Mucosa of stomach (tissue), 1 donor: ENCODE data around the gene SPECC1.
"Not testable (repeated sequence)": the region's sequence is repeated elsewhere in the genome, so short reads cannot be mapped to it uniquely, and the experiment has no call there.

Experiments
- H3K27me3 ChIP-seq: one replicate; pipeline ENCODE4 v1.7.0; 2013; ENCODE audit warnings: mild to moderate bottlenecking, low read length; ENCODE audit not compliant: control insufficient read depth, insufficient read depth
- H3K36me3 ChIP-seq: one replicate; pipeline ENCODE4 v1.7.0; 2013; ENCODE audit warnings: low read length; ENCODE audit not compliant: control insufficient read depth, insufficient read depth
- H3K4me1 ChIP-seq: one replicate; pipeline ENCODE4 v1.7.0; 2013; ENCODE audit warnings: mild to moderate bottlenecking, low read length; ENCODE audit not compliant: control insufficient read depth, insufficient read depth
- H3K4me3 ChIP-seq: one replicate; pipeline ENCODE4 v1.7.0; 2013; ENCODE audit warnings: low read length
- H3K9ac ChIP-seq: one replicate; pipeline ENCODE4 v1.7.0; 2013; ENCODE audit warnings: mild to moderate bottlenecking, low read length, moderate library complexity
- H3K9me3 ChIP-seq: one replicate; pipeline ENCODE4 v1.7.0; 2013; ENCODE audit warnings: mild to moderate bottlenecking, low read length, moderate library complexity; ENCODE audit not compliant: control insufficient read depth
- donor health status: Pancreatic carcinoma.

Gene SPECC1

GRCh38 chr17:20257798-20258197, 248.6 kb downstream of the SPECC1 start:
- Histone ChIP-seq H3K27me3 (no peaks in the 10 kb centered on the region), H3K4me1 (no peaks in the 10 kb centered on the region), H3K36me3 (no peaks in the 10 kb centered on the region), H3K9me3 (no peaks in the 10 kb centered on the region), H3K4me3 (no peak overlapping the region), H3K9ac (no peak overlapping the region)

- H3K9me3 ChIP-seq: no peaks in the 10 kb centered on the region
- H3K4me1 ChIP-seq: no peaks in the 10 kb centered on the region
- H3K9ac ChIP-seq: no peak overlapping the region
- H3K27me3 ChIP-seq: no peaks in the 10 kb centered on the region
- no peak overlapping the region for H3K4me3 ChIP-seq
- no peaks in the 10 kb centered on the region for H3K36me3 ChIP-seq
Observed at GRCh38 chr17:20259668-20260067, 250.5 kb downstream of the SPECC1 start.

GRCh38 chr17:20260268-20260667, 251.1 kb downstream of the SPECC1 start:
- Histone ChIP-seq H3K4me3 (no peak overlapping the region), H3K36me3 (no peaks in the 10 kb centered on the region), H3K27me3 (no peaks in the 10 kb centered on the region), H3K9me3 (no peaks in the 10 kb centered on the region), H3K4me1 (no peaks in the 10 kb centered on the region), H3K9ac (no peak overlapping the region)

- no peak overlapping the region for H3K9ac ChIP-seq
Observed at GRCh38 chr17:20262226-20263114, 253.3 kb downstream of the SPECC1 start.

GRCh38 chr17:20263115-20263433, 253.9 kb downstream of the SPECC1 start:
- H3K36me3 ChIP-seq, H3K9ac ChIP-seq, H3K27me3 ChIP-seq, H3K4me3 ChIP-seq, H3K9me3 ChIP-seq, H3K4me1 ChIP-seq: not testable (repeated sequence)

More at GRCh38 chr17:20262226-20263114, 253.3 kb downstream of the SPECC1 start:
- Histone ChIP-seq H3K4me1 (no peaks in the 10 kb centered on the region), H3K36me3 (no peaks in the 10 kb centered on the region), H3K9me3 (no peaks in the 10 kb centered on the region), H3K27me3 (no peaks in the 10 kb centered on the region), H3K4me3 (no peak overlapping the region)

GRCh38 chr17:20263595-20263994, 254.4 kb downstream of the SPECC1 start:
- Histone ChIP-seq H3K9me3 (no peaks in the 10 kb centered on the region), H3K36me3 (no peaks in the 10 kb centered on the region), H3K4me1 (no peaks in the 10 kb centered on the region), H3K9ac (no peak overlapping the region), H3K4me3 (no peak overlapping the region), H3K27me3 (no peaks in the 10 kb centered on the region)

GRCh38 chr17:20264996-20265395, 255.8 kb downstream of the SPECC1 start:
- Histone ChIP-seq H3K4me1 (no peaks in the 10 kb centered on the region), H3K36me3 (no peaks in the 10 kb centered on the region), H3K4me3 (no peak overlapping the region), H3K9ac (no peak overlapping the region), H3K27me3 (no peaks in the 10 kb centered on the region), H3K9me3 (no peaks in the 10 kb centered on the region)

- H3K9me3 ChIP-seq: no peaks in the 10 kb centered on the region
Observed at GRCh38 chr17:20266806-20267458, 257.8 kb downstream of the SPECC1 start.

GRCh38 chr17:20267459-20267842, 258.3 kb downstream of the SPECC1 start:
- Histone ChIP-seq H3K36me3 (no peaks in the 10 kb centered on the region), H3K27me3 (no peaks in the 10 kb centered on the region), H3K9ac (no peak overlapping the region), H3K9me3 (no peaks in the 10 kb centered on the region), H3K4me3 (no peak overlapping the region), H3K4me1 (no peaks in the 10 kb centered on the region)

More at GRCh38 chr17:20266806-20267458, 257.8 kb downstream of the SPECC1 start:
- Histone ChIP-seq H3K9ac (no peak overlapping the region), H3K4me1 (no peaks in the 10 kb centered on the region), H3K4me3 (no peak overlapping the region), H3K27me3 (no peaks in the 10 kb centered on the region), H3K36me3 (no peaks in the 10 kb centered on the region)

- H3K27me3 ChIP-seq: no peaks in the 10 kb centered on the region
- H3K9ac ChIP-seq: no peak overlapping the region
- no peak overlapping the region for H3K4me3 ChIP-seq
- H3K36me3 ChIP-seq: no peaks in the 10 kb centered on the region
- no peaks in the 10 kb centered on the region for H3K4me1 ChIP-seq
- H3K9me3 ChIP-seq: no peaks in the 10 kb centered on the region
Observed at GRCh38 chr17:20270369-20270768, 261.2 kb downstream of the SPECC1 start.

GRCh38 chr17:20271011-20271610, 262.0 kb downstream of the SPECC1 start:
- H3K4me3 ChIP-seq: no peak overlapping the region
- no peaks in the 10 kb centered on the region for H3K27me3 ChIP-seq
- no peaks in the 10 kb centered on the region for H3K36me3 ChIP-seq
- no peaks in the 10 kb centered on the region for H3K4me1 ChIP-seq
- H3K9me3 ChIP-seq: no peaks in the 10 kb centered on the region
- no peak overlapping the region for H3K9ac ChIP-seq

GRCh38 chr17:20273741-20274500, 264.8 kb downstream of the SPECC1 start:
- H3K9ac ChIP-seq: no peak overlapping the region
- H3K9me3 ChIP-seq: no peaks in the 10 kb centered on the region
- H3K36me3 ChIP-seq: no peaks in the 10 kb centered on the region
- H3K27me3 ChIP-seq: no peaks in the 10 kb centered on the region
- H3K4me1 ChIP-seq: no peaks in the 10 kb centered on the region
- H3K4me3 ChIP-seq: no peak overlapping the region
